AG04450 (cell line): ENCODE measurements around the gene FRAS1. TPM values are rescaled to one million over a fixed set of nuclear protein-coding genes. Genes with fewer than 3 reads are reported as not detected.
"Not testable (repeated sequence)": the region's sequence is repeated elsewhere in the genome, so short reads cannot be mapped to it uniquely, and the experiment has no call there.

Experiments
- CTCF ChIA-PET: fragments of 300-600, 350-600 bp; formaldehyde crosslinking; extraction: SDS; loops from one replicate; lab custom pipeline; 2022; ENCODE audit warnings: antibody characterized with exemption, inconsistent platforms; lab: Charles Lee
- POLR2A ChIA-PET: fragments of 350-600 bp; formaldehyde crosslinking; extraction: SDS; loops from one replicate; lab custom pipeline; 2021; ENCODE audit warnings: antibody characterized with exemption, inconsistent platforms; lab: Yijun Ruan, JAX
- DNase-seq: peaks from one replicate; pipeline ENCODE4 v3.0.0-alpha.2; 2011; ENCODE audit warnings: low read depth, low spot score
- H3K27ac ChIP-seq: one replicate; pipeline ENCODE4 v1.5.1; 2012; ENCODE audit warnings: low read depth, low read length, control low read depth
- H3K27me3 ChIP-seq: one replicate; pipeline ENCODE4 v1.6.0; 2012; ENCODE audit warnings: low read length; ENCODE audit not compliant: control insufficient read depth, insufficient read depth
- H3K4me3 ChIP-seq: 2 replicates; pipeline ENCODE4 v1.5.1; 2011; ENCODE audit warnings: mild to moderate bottlenecking, low read depth, low read length, control low read depth
- H3K9me3 ChIP-seq: 2 replicates; pipeline ENCODE4 v1.5.1; 2012; ENCODE audit warnings: low read length; ENCODE audit not compliant: control insufficient read depth, insufficient read depth
- CTCF ChIP-seq: IDR thresholded peaks from 2 replicates; pipeline ENCODE4 v1.5.1; 2011; ENCODE audit warnings: low read depth, low read length, control low read depth, inconsistent platforms
- polyA minus RNA-seq: library from RNA; depleted of rRNA, polyadenylated mRNA; stranded (reverse); fragments of >200 nt; gene quantifications from 2 replicates; pipeline ENCODE4 v1.2.3, GENCODE V29; 2011; rRNA and poly(A)+ RNA removed
- polyA plus RNA-seq: library from polyadenylated mRNA; depleted of rRNA; stranded (reverse); fragments of >200 nt; gene quantifications from 2 replicates; pipeline ENCODE4 v1.2.3, GENCODE V29; 2011; rRNA removed

The FRAS1 gene, protein sequence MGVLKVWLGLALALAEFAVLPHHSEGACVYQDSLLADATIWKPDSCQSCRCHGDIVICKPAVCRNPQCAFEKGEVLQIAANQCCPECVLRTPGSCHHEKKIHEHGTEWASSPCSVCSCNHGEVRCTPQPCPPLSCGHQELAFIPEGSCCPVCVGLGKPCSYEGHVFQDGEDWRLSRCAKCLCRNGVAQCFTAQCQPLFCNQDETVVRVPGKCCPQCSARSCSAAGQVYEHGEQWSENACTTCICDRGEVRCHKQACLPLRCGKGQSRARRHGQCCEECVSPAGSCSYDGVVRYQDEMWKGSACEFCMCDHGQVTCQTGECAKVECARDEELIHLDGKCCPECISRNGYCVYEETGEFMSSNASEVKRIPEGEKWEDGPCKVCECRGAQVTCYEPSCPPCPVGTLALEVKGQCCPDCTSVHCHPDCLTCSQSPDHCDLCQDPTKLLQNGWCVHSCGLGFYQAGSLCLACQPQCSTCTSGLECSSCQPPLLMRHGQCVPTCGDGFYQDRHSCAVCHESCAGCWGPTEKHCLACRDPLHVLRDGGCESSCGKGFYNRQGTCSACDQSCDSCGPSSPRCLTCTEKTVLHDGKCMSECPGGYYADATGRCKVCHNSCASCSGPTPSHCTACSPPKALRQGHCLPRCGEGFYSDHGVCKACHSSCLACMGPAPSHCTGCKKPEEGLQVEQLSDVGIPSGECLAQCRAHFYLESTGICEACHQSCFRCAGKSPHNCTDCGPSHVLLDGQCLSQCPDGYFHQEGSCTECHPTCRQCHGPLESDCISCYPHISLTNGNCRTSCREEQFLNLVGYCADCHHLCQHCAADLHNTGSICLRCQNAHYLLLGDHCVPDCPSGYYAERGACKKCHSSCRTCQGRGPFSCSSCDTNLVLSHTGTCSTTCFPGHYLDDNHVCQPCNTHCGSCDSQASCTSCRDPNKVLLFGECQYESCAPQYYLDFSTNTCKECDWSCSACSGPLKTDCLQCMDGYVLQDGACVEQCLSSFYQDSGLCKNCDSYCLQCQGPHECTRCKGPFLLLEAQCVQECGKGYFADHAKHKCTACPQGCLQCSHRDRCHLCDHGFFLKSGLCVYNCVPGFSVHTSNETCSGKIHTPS (N-terminal part only)
- polyA plus RNA-seq, result under 0.01 and 0.21 TPM in 2 replicates
- polyA minus RNA-seq, result 0.09 TPM in 1 of 2 replicates, not detected in the other

GRCh38 chr4:78057135-78057599 lies at the start of gene FRAS1:
Gene FRAS1 (plus strand): TSS chr4:78057323. CDS start chr4:78058010, 687 bp downstream.
- POLR2A ChIA-PET, result no interaction called here

GRCh38 chr4:78011003-78011402 lies 46.1 kb upstream of the FRAS1 start:
- H3K9me3 ChIP-seq, H3K4me3 ChIP-seq, H3K27ac ChIP-seq, DNase-seq, POLR2A ChIA-PET, H3K27me3 ChIP-seq, CTCF ChIA-PET: not testable (repeated sequence)

More at GRCh38 chr4:78057135-78057599, at the start of gene FRAS1:
- no peak for TF ChIP-seq CTCF
- CTCF ChIA-PET, result interaction anchor here (0.6 kb wide), 1 partner anchor 1093 kb away, joined by 4 read pairs; no protein-coding TSS in a partner anchor
- DNase-seq, result no peak
- Histone ChIP-seq H3K4me3 (peak within 1 kb of the TSS; percentile 59), H3K9me3 (peaks cover 9% of the 10 kb centered on the region; the same call in 1 of the 2 replicates), H3K27ac (no peak within 1 kb of the TSS), H3K27me3 (peaks cover 46% of the 10 kb centered on the region)

DNA sequence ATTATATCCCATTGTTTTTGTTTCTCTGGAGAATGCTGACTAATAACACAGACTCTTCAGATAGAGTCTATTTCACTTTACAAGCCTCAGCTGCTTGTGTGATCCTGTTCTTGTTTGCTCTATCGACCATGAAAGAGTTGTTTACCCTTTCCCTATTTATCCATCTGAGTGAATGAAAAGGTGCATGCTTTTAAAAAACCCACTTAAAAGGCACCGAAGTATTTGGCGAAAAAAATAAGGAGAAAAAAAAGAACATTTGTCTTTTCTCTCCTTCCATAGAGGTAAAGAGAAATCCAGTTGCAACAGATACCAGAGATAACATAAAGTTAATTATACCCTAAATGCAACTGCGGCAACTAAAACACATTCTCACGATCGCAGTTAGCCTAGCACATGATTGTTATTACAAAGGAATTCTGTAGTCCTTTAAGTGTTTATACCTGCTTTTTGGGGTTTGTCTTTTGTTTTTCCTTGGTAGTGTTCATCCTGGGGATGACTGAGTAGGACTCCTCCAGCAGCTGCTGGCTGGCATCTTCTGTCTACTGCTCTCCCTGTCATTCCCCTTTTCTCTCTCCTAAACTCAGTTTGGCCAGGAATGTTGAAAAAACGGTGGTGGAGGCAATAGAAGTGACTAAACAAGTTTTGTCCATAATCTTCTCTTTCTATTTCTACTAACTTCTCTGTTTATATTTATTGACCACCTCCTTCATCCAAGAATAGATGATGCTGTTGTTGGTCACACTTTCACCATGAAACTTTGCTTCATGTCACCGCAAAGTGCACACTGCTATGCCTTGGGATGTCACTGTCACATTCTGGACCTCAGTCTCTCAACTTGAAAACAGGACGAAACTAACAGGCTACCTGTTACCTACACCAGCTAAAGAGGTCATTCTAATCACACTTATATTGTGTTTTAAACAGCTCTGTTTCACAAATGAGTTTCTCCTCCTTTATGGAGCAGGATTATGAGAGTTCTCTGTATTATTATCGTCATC lies 41.9 kb upstream of the FRAS1 start:
- Histone ChIP-seq H3K27ac (no peak overlapping the region), H3K27me3 (no peaks in the 10 kb centered on the region), H3K9me3 (no peaks in the 10 kb centered on the region), H3K4me3 (no peak overlapping the region)
- ChIA-PET POLR2A (no interaction called here), CTCF (no interaction called here)
- TF ChIP-seq CTCF, result no peak
- no peak for DNase-seq

GRCh38 chr4:78018271-78019049 lies 38.7 kb upstream of the FRAS1 start:
- H3K27me3 ChIP-seq, result no peaks in the 10 kb centered on the region
- DNase-seq, result no peak
- H3K4me3 ChIP-seq, result no peak overlapping the region
- no peaks in the 10 kb centered on the region for H3K9me3 ChIP-seq
- ChIA-PET POLR2A (no interaction called here), CTCF (no interaction called here)
- TF ChIP-seq CTCF, result no peak
- H3K27ac ChIP-seq, result no peak overlapping the region
